Measurements from ENCODE around the gene ACIN1.

Gene ACIN1

GRCh38 chr14:23063601-23064000 lies 31.3 kb downstream of the ACIN1 start:
- CTCF ChIA-PET: interaction anchor here (1.8 to 19.2 kb wide), 3 partner anchors 9 to 91 kb away, joined by 6 to 633 read pairs (median 7); partner anchors contain the start of gene AJUBA
- peaks cover 6% of the 10 kb centered on the region for H3K4me1 Mint-ChIP-seq
- H3K27me3 Mint-ChIP-seq: no peaks in the 10 kb centered on the region
- H3K27ac Mint-ChIP-seq: no peak overlapping the region
- no peaks in the 10 kb centered on the region for H3K9me3 Mint-ChIP-seq
- DNase-seq: no peak
- H3K4me3 Mint-ChIP-seq: no peak overlapping the region
- peaks cover 58% of the 10 kb centered on the region for H3K36me3 Mint-ChIP-seq

- no peak overlapping the region for H3K27ac Mint-ChIP-seq
- DNase-seq: no peak
- peaks cover 12% of the 10 kb centered on the region for H3K4me1 Mint-ChIP-seq
- peaks cover 58% of the 10 kb centered on the region for H3K36me3 Mint-ChIP-seq
- CTCF ChIA-PET: interaction anchor here (0.6 to 19.2 kb wide), 7 partner anchors 15 to 125 kb away, joined by 3 to 633 read pairs (median 4); partner anchors contain the start of gene AJUBA
- H3K9me3 Mint-ChIP-seq: no peaks in the 10 kb centered on the region
- no peak overlapping the region for H3K4me3 Mint-ChIP-seq
- H3K27me3 Mint-ChIP-seq: peaks cover 7% of the 10 kb centered on the region
Measured at GRCh38 chr14:23062002-23062401, 32.9 kb downstream of the ACIN1 start.

GRCh38 chr14:23060536-23061260 lies 34.2 kb downstream of the ACIN1 start:
- H3K4me3 Mint-ChIP-seq: no peak overlapping the region
- no peak for DNase-seq
- peaks cover 21% of the 10 kb centered on the region for H3K4me1 Mint-ChIP-seq
- H3K9me3 Mint-ChIP-seq: no peaks in the 10 kb centered on the region
- H3K27ac Mint-ChIP-seq: no peak overlapping the region
- peaks cover 50% of the 10 kb centered on the region for H3K36me3 Mint-ChIP-seq
- H3K27me3 Mint-ChIP-seq: peaks cover 20% of the 10 kb centered on the region
- CTCF ChIA-PET: interaction anchor here (0.6 to 19.2 kb wide), 7 partner anchors 8 to 220 kb away, joined by 3 to 633 read pairs (median 6); partner anchors contain the start of gene AJUBA

GRCh38 chr14:23058654-23059504 lies 36.1 kb downstream of the ACIN1 start:
- CTCF ChIA-PET: interaction anchor here (0.7 to 19.2 kb wide), 21 partner anchors 9 to 499 kb away, joined by 3 to 633 read pairs (median 4); partner anchors contain the start of gene AJUBA
- Mint-ChIP-seq H3K27me3 (peaks cover 25% of the 10 kb centered on the region), H3K4me1 (peaks cover 21% of the 10 kb centered on the region), H3K4me3 (no peak overlapping the region), H3K36me3 (peaks cover 39% of the 10 kb centered on the region), H3K9me3 (no peaks in the 10 kb centered on the region), H3K27ac (no peak overlapping the region)
- no peak for DNase-seq

- DNase-seq: peak; percentile 92
- Mint-ChIP-seq H3K4me3 (peak overlapping the region; percentile 83), H3K36me3 (peaks cover 30% of the 10 kb centered on the region), H3K9me3 (no peaks in the 10 kb centered on the region), H3K27me3 (peaks cover 25% of the 10 kb centered on the region), H3K4me1 (peaks cover 21% of the 10 kb centered on the region), H3K27ac (peak overlapping the region; percentile 71)
- CTCF ChIA-PET: interaction anchor here (0.7 to 19.2 kb wide), 24 partner anchors 9 to 498 kb away, joined by 3 to 633 read pairs (median 4); partner anchors contain the start of gene AJUBA
Measured at GRCh38 chr14:23057757-23058653, 36.9 kb downstream of the ACIN1 start.

GRCh38 chr14:23056956-23057756 lies 37.8 kb downstream of the ACIN1 start, which contains the start of gene CDH24:
CDH24 (minus strand) TSS chr14:23057520; CDS start chr14:23055733, 1,787 bp downstream.
- Mint-ChIP-seq H3K27me3 (peaks cover 25% of the 10 kb centered on the region), H3K27ac (peak within 1 kb of the TSS; percentile 71), H3K4me3 (peak within 1 kb of the TSS; percentile 83), H3K4me1 (peaks cover 21% of the 10 kb centered on the region), H3K36me3 (peaks cover 21% of the 10 kb centered on the region), H3K9me3 (no peaks in the 10 kb centered on the region)
- CTCF ChIA-PET: interaction anchor here (0.7 to 19.2 kb wide), 25 partner anchors 8 to 497 kb away, joined by 3 to 633 read pairs (median 6); partner anchors contain the start of genes AJUBA and PSMB11
- peak; percentile 87 for DNase-seq

- H3K36me3 Mint-ChIP-seq: peaks cover 16% of the 10 kb centered on the region
- DNase-seq: peak; percentile 78
- peak overlapping the region; percentile 78 for H3K4me3 Mint-ChIP-seq
- H3K27me3 Mint-ChIP-seq: peaks cover 25% of the 10 kb centered on the region
- no peaks in the 10 kb centered on the region for H3K9me3 Mint-ChIP-seq
- peaks cover 21% of the 10 kb centered on the region for H3K4me1 Mint-ChIP-seq
- CTCF ChIA-PET: interaction anchor here (0.9 to 19.2 kb wide), 12 partner anchors 12 to 129 kb away, joined by 3 to 633 read pairs (median 8); partner anchors contain the start of genes AJUBA and PSMB11
- no peak overlapping the region for H3K27ac Mint-ChIP-seq
Measured at GRCh38 chr14:23056145-23056955, 38.6 kb downstream of the ACIN1 start.

- CTCF ChIA-PET: interaction anchor here (0.9 to 19.2 kb wide), 10 partner anchors 8 to 128 kb away, joined by 3 to 633 read pairs (median 6); partner anchors contain the start of genes AJUBA and PSMB11
- Mint-ChIP-seq H3K36me3 (peaks cover 11% of the 10 kb centered on the region), H3K27me3 (peaks cover 25% of the 10 kb centered on the region), H3K4me1 (peaks cover 21% of the 10 kb centered on the region), H3K9me3 (no peaks in the 10 kb centered on the region), H3K4me3 (peak overlapping the region; percentile 62), H3K27ac (no peak overlapping the region)
- DNase-seq: no peak
Measured at GRCh38 chr14:23055621-23056144, 39.3 kb downstream of the ACIN1 start.

- no peak for DNase-seq
- Mint-ChIP-seq H3K4me3 (no peak overlapping the region), H3K9me3 (no peaks in the 10 kb centered on the region), H3K4me1 (peaks cover 21% of the 10 kb centered on the region), H3K27me3 (peaks cover 25% of the 10 kb centered on the region), H3K36me3 (peaks cover 10% of the 10 kb centered on the region), H3K27ac (no peak overlapping the region)
- CTCF ChIA-PET: interaction anchor here (1.1 to 19.2 kb wide), 9 partner anchors 9 to 128 kb away, joined by 4 to 633 read pairs (median 7); partner anchors contain the start of genes AJUBA and PSMB11
Measured at GRCh38 chr14:23055147-23055550, 39.8 kb downstream of the ACIN1 start.

GRCh38 chr14:23054000-23054811 lies 40.7 kb downstream of the ACIN1 start:
- peaks cover 25% of the 10 kb centered on the region for H3K27me3 Mint-ChIP-seq
- peaks cover 21% of the 10 kb centered on the region for H3K4me1 Mint-ChIP-seq
- H3K36me3 Mint-ChIP-seq: peaks cover 7% of the 10 kb centered on the region
- peak; percentile 54 for DNase-seq
- H3K9me3 Mint-ChIP-seq: no peaks in the 10 kb centered on the region
- H3K27ac Mint-ChIP-seq: no peak overlapping the region
- H3K4me3 Mint-ChIP-seq: no peak overlapping the region
- CTCF ChIA-PET: interaction anchor here (0.6 to 19.2 kb wide), 11 partner anchors 10 to 492 kb away, joined by 3 to 633 read pairs (median 6); partner anchors contain the start of genes AJUBA and PSMB11

- Mint-ChIP-seq H3K4me3 (no peak overlapping the region), H3K9me3 (no peaks in the 10 kb centered on the region), H3K27me3 (peaks cover 25% of the 10 kb centered on the region), H3K36me3 (peaks cover 4% of the 10 kb centered on the region), H3K4me1 (peaks cover 20% of the 10 kb centered on the region), H3K27ac (no peak overlapping the region)
- CTCF ChIA-PET: interaction anchor here (1.0 to 19.2 kb wide), 4 partner anchors 15 to 81 kb away, joined by 3 to 633 read pairs (median 13); partner anchors contain the start of gene AJUBA
- no peak for DNase-seq
Measured at GRCh38 chr14:23053426-23053825, 41.5 kb downstream of the ACIN1 start.
